Measurements from ENCODE around the gene ZCCHC14. TPM values are rescaled to one million over a fixed set of nuclear protein-coding genes. Genes with fewer than 3 reads are reported as not detected.

The ZCCHC14 gene
- total RNA-seq (2022) (33.1 and 34.0 TPM in 2 replicates), Bru-seq, nascent RNA (percentile 72 among the genes with signal in this experiment), BruChase-seq, experiment 1, labeled RNA remaining after a 2-hour chase (percentile 78 among the genes with signal in this experiment), BruChase-seq, experiment 2, labeled RNA remaining after a 6-hour chase (percentile 81 among the genes with signal in this experiment)
- long read RNA-seq, full-length matches to known transcripts, result 1 of 15 reads
- long read RNA-seq, partial matches to known transcripts, result 7 of 15 reads
- long read RNA-seq, other reads (novel, unspliced or antisense), result 7 of 15 reads

- Histone ChIP-seq H3K36me3 (ENCODE audit: control insufficient read depth, insufficient read depth, low read length) (no peaks in the 10 kb centered on the region), H3K4me1 (0 out of 2 replicates have a peak, but pooled peaks cover 4% of the 10 kb centered on the region), H3K4me3 (ENCODE audit: low read depth, low read length) (peak within 1 kb of the TSS; percentile 65), H3K27me3 (replicated peaks; ENCODE audit: control insufficient read depth, insufficient read depth, low read length) (no peaks in the 10 kb centered on the region), H3K9me3 (no peaks in the 10 kb centered on the region)
- peaks cover 29% of the 10 kb centered on the region for H3K4me1 Mint-ChIP-seq (ENCODE audit: low read depth, unreplicated experiment)
- peak within 1 kb of the TSS; percentile 92 for H3K27ac Mint-ChIP-seq (ENCODE audit: unreplicated experiment)
- no peaks in the 10 kb centered on the region for H3K9me3 Mint-ChIP-seq (ENCODE audit: unreplicated experiment)
- H3K4me3 Mint-ChIP-seq (ENCODE audit: unreplicated experiment), result peak within 1 kb of the TSS; percentile 98
- TF ChIP-seq CTCF (IDR thresholded peaks at IDR 0.05; ENCODE audit: insufficient read depth in 1 of 2, low read depth in 1 of 2, low read length in 1 of 2, severe bottlenecking in 1 of 2, unreplicated experiment in 1 of 2), result no peak
- H3K36me3 Mint-ChIP-seq (ENCODE audit: insufficient read depth, unreplicated experiment), result peaks cover 10% of the 10 kb centered on the region
- DNase-seq, result peak; percentile 99 to 100
- intact Hi-C loops (cut with micrococcal nuclease; ENCODE audit: unreplicated experiment), result loop anchor here (5.0 kb wide), 2 partner anchors 79 to 101 kb away; partner anchors contain the start of gene MAP1LC3B
- H3K27me3 Mint-ChIP-seq (ENCODE audit: insufficient read depth, unreplicated experiment), result no peaks in the 10 kb centered on the region
- CTCF ChIA-PET, result interaction anchor here (0.6 kb wide), 1 partner anchor 53 kb away, joined by 3 read pairs; no protein-coding TSS in a partner anchor
- no TSS peak for BruUV-seq (replicated peaks)
- POLR2A ChIA-PET, result no interaction called here
Measured at GRCh38 chr16:87492721-87493607, at the start of gene ZCCHC14. TSS of gene ZCCHC14 (minus strand) at chr16:87493024. CDS start at chr16:87492238, 786 bp downstream.

GRCh38 chr16:87541872-87542234 lies 49.0 kb upstream of the ZCCHC14 start:
- CTCF ChIA-PET, result interaction anchor here (1.1 kb wide), 1 partner anchor 80 kb away, joined by 4 read pairs; no protein-coding TSS in a partner anchor
- H3K9me3 Mint-ChIP-seq (ENCODE audit: unreplicated experiment), result peaks cover 5% of the 10 kb centered on the region
- H3K27me3 Mint-ChIP-seq (ENCODE audit: insufficient read depth, unreplicated experiment), result no peaks in the 10 kb centered on the region
- no peak overlapping the region for H3K4me3 ChIP-seq (ENCODE audit: low read depth, low read length)
- no TSS peak for BruUV-seq (replicated peaks)
- intact Hi-C loops (cut with micrococcal nuclease; ENCODE audit: unreplicated experiment), result loop anchor here (2.0 kb wide), 1 partner anchor 81 kb away; no protein-coding TSS in a partner anchor
- H3K4me1 ChIP-seq, result peaks cover 8% of the 10 kb centered on the region; the same call in 1 of the 2 replicates
- H3K27ac Mint-ChIP-seq (ENCODE audit: unreplicated experiment), result no peak overlapping the region
- H3K36me3 Mint-ChIP-seq (ENCODE audit: insufficient read depth, unreplicated experiment), result peaks cover 3% of the 10 kb centered on the region
- H3K27me3 ChIP-seq (replicated peaks; ENCODE audit: control insufficient read depth, insufficient read depth, low read length), result no peaks in the 10 kb centered on the region
- TF ChIP-seq CTCF (IDR thresholded peaks at IDR 0.05; ENCODE audit: insufficient read depth in 1 of 2, low read depth in 1 of 2, low read length in 1 of 2, severe bottlenecking in 1 of 2, unreplicated experiment in 1 of 2), result no peak
- no peaks in the 10 kb centered on the region for H3K36me3 ChIP-seq (ENCODE audit: control insufficient read depth, insufficient read depth, low read length)
- peaks cover 4% of the 10 kb centered on the region for H3K9me3 ChIP-seq
- POLR2A ChIA-PET, result no interaction called here
- DNase-seq, result no peak
- H3K4me1 Mint-ChIP-seq (ENCODE audit: low read depth, unreplicated experiment), result no peaks in the 10 kb centered on the region
- H3K4me3 Mint-ChIP-seq (ENCODE audit: unreplicated experiment), result no peak overlapping the region

GRCh38 chr16:87541147-87541871 lies 48.5 kb upstream of the ZCCHC14 start:
- no peak overlapping the region for H3K4me3 Mint-ChIP-seq (ENCODE audit: unreplicated experiment)
- CTCF ChIA-PET, result no interaction called here
- Histone ChIP-seq H3K27me3 (replicated peaks; ENCODE audit: control insufficient read depth, insufficient read depth, low read length) (no peaks in the 10 kb centered on the region), H3K36me3 (ENCODE audit: control insufficient read depth, insufficient read depth, low read length) (no peaks in the 10 kb centered on the region), H3K9me3 (peaks cover 9% of the 10 kb centered on the region), H3K4me3 (ENCODE audit: low read depth, low read length) (no peak overlapping the region), H3K4me1 (peaks cover 8% of the 10 kb centered on the region; the same call in 1 of the 2 replicates)
- peaks cover 11% of the 10 kb centered on the region for H3K9me3 Mint-ChIP-seq (ENCODE audit: unreplicated experiment)
- DNase-seq, result no peak
- POLR2A ChIA-PET, result no interaction called here
- H3K27ac Mint-ChIP-seq (ENCODE audit: unreplicated experiment), result no peak overlapping the region
- no peak for TF ChIP-seq CTCF (IDR thresholded peaks at IDR 0.05; ENCODE audit: insufficient read depth in 1 of 2, low read depth in 1 of 2, low read length in 1 of 2, severe bottlenecking in 1 of 2, unreplicated experiment in 1 of 2)
- no peaks in the 10 kb centered on the region for H3K4me1 Mint-ChIP-seq (ENCODE audit: low read depth, unreplicated experiment)
- BruUV-seq (replicated peaks), result no TSS peak
- peaks cover 4% of the 10 kb centered on the region for H3K36me3 Mint-ChIP-seq (ENCODE audit: insufficient read depth, unreplicated experiment)
- H3K27me3 Mint-ChIP-seq (ENCODE audit: insufficient read depth, unreplicated experiment), result no peaks in the 10 kb centered on the region
- intact Hi-C loops (cut with micrococcal nuclease; ENCODE audit: unreplicated experiment), result no loop called here

Measured in Caco-2 (cell line).